Vagina (tissue), 2 donors: ENCODE measurements around the gene BICDL2.
A peak's percentile ranks its signal among the peaks of the same experiment; 100 is the strongest.

Experiments
- POLR2A ChIP-seq, 2 donors: fragments of 450-650 bp; IDR thresholded peaks; one replicate each; pipeline ENCODE4 v1.6.1; 2017; ENCODE audit warnings: antibody characterized with exemption in 2 of 2, mild to moderate bottlenecking in 2 of 2, moderate library complexity in 2 of 2
- POLR2AphosphoS5 ChIP-seq, 2 donors: sonication (generic); formaldehyde crosslinking; IDR thresholded peaks; one replicate each; pipeline ENCODE4 v1.9.0; 2017; ENCODE audit warnings: antibody characterized with exemption in 2 of 2, mild to moderate bottlenecking in 2 of 2, low read depth in 1 of 2; ENCODE audit not compliant: insufficient read depth in 1 of 2
- TF ChIP-seq, protein P1 (sequence below), 3 experiments: fragments of 450-650 bp in 2 of 3; fragments of 200-600 bp in 1 of 3; sonication (generic) in 1 of 3; IDR thresholded peaks; one replicate each; pipeline ENCODE4 v1.5.1; 2017 to 2019; ENCODE audit warnings: antibody characterized with exemption in 3 of 3, mild to moderate bottlenecking in 2 of 3, moderate library complexity in 2 of 3

DNA sequence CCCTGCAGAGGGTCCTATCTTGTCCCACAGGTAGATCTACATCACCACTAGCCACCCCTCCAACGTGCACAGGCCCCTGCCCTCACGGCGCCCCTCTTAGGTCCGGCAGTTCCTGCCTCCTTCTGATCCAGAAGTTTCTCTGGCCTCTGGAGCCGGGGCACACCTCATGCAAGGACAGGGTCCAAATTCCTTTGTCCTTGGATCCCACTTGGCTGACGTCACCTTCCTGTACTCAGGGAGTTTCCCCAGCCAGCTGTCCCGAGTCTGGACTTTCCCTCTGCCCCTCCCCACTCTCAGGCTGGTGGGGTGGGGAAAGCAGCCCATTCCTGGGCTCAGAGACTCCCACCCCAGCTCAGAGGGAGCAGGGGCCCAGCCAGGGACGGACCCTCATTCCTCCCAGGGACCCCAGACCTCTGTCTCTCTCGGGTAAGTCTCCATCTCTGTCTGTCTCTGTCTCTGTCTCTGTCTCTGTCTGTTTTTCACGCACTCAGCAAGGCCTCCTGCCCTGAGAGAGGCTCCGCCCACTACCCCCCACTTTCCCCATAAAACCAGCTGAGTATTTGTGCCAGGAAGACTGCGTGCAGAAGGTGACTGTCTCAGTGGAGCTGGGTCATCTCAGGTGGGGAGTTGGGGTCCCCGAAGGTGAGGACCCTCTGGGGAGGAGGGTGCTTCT, 28.5 kb upstream of the BICDL2 start, which contains the start of gene IL32:
- TF ChIP-seq, protein P1, sequence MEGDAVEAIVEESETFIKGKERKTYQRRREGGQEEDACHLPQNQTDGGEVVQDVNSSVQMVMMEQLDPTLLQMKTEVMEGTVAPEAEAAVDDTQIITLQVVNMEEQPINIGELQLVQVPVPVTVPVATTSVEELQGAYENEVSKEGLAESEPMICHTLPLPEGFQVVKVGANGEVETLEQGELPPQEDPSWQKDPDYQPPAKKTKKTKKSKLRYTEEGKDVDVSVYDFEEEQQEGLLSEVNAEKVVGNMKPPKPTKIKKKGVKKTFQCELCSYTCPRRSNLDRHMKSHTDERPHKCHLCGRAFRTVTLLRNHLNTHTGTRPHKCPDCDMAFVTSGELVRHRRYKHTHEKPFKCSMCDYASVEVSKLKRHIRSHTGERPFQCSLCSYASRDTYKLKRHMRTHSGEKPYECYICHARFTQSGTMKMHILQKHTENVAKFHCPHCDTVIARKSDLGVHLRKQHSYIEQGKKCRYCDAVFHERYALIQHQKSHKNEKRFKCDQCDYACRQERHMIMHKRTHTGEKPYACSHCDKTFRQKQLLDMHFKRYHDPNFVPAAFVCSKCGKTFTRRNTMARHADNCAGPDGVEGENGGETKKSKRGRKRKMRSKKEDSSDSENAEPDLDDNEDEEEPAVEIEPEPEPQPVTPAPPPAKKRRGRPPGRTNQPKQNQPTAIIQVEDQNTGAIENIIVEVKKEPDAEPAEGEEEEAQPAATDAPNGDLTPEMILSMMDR (IDR thresholded peaks at IDR 0.05) = no peak
- TF ChIP-seq POLR2AphosphoS5 (IDR thresholded peaks at IDR 0.05; ENCODE audit: insufficient read depth in 1 of 2, low read depth in 1 of 2) (peak in 1 of 2 donors; percentile 24), POLR2A (IDR thresholded peaks at IDR 0.05) (no peak)
